ENCODE measurements around the gene YJEFN3.

Gene YJEFN3

GRCh38 chr19:19558055-19558454, 29.3 kb downstream of the YJEFN3 start:
- DNase-seq: no peak

- DNase-seq: no peak
These were observed 29.9 kb downstream of the YJEFN3 start for GRCh38 chr19:19558636-19559035.

- no peak for DNase-seq
These were observed 31.2 kb downstream of the YJEFN3 start for GRCh38 chr19:19559931-19560330.

- DNase-seq: no peak
These were observed 33.4 kb downstream of the YJEFN3 start for GRCh38 chr19:19561946-19562664.

- no peak for DNase-seq
These were observed 34.1 kb downstream of the YJEFN3 start for GRCh38 chr19:19562665-19563347.

- no peak for DNase-seq
These were observed 34.7 kb downstream of the YJEFN3 start for GRCh38 chr19:19563348-19563848.

- no peak for DNase-seq
These were observed 37.6 kb downstream of the YJEFN3 start for GRCh38 chr19:19566306-19566705.

GRCh38 chr19:19567391-19567790, 38.7 kb downstream of the YJEFN3 start:
- DNase-seq: no peak

- no peak for DNase-seq
These were observed 40.4 kb downstream of the YJEFN3 start for GRCh38 chr19:19568802-19569756.

GRCh38 chr19:19570571-19570970, 41.9 kb downstream of the YJEFN3 start:
- no peak for DNase-seq

- no peak for DNase-seq
These were observed 42.5 kb downstream of the YJEFN3 start for GRCh38 chr19:19571071-19571786.

- no peak for DNase-seq
These were observed 46.7 kb downstream of the YJEFN3 start for GRCh38 chr19:19575411-19575810.

GRCh38 chr19:19578252-19578651, 49.5 kb downstream of the YJEFN3 start:
- DNase-seq: no peak

GRCh38 chr19:19579533-19580361, 51.0 kb downstream of the YJEFN3 start:
- DNase-seq: no peak

- DNase-seq: no peak
These were observed 51.7 kb downstream of the YJEFN3 start for GRCh38 chr19:19580418-19580817.

GRCh38 chr19:19581391-19581790, 52.7 kb downstream of the YJEFN3 start:
- DNase-seq: no peak

- DNase-seq: no peak
These were observed 53.8 kb downstream of the YJEFN3 start for GRCh38 chr19:19582471-19582870.

- DNase-seq: no peak
These were observed 55.6 kb downstream of the YJEFN3 start for GRCh38 chr19:19584356-19584755.
